ENCODE measurements around the gene PHPT1. TPM values are rescaled to one million over a fixed set of nuclear protein-coding genes. Genes with fewer than 3 reads are reported as not detected.

Gene PHPT1
- total RNA-seq, 5 donors from 2014 or later (not counting 1 experiment from before 2014, with no cell fraction given): 23.3 to 56.8 (median 43.5) TPM

GRCh38 chr9:136847826-136848392, 1.3 kb upstream of the PHPT1 start:
- H3K4me3 Mint-ChIP-seq: peak overlapping the region; percentile 73 to 88 (median 86)
- Histone ChIP-seq H3K4me1 (ENCODE audit: control insufficient read depth in 1 of 2, extremely low read depth in 1 of 2, insufficient read depth in 2 of 2, low read length in 2 of 2) (peaks cover 16 to 64% of the 10 kb centered on the region in 2 experiments), H3K36me3 (ENCODE audit: control insufficient read depth in 2 of 2, extremely low read depth in 1 of 2, insufficient read depth in 1 of 2, low read length in 1 of 2) (peaks cover 0 to 2% of the 10 kb centered on the region in 2 donors), H3K27ac (ENCODE audit: low read length) (no peak overlapping the region), H3K9me3 (no peaks in the 10 kb centered on the region), H3K27me3 (replicated peaks in 1 of 2; ENCODE audit: control insufficient read depth in 2 of 2, extremely low read depth in 1 of 2, insufficient read depth in 2 of 2, low read length in 1 of 2) (peaks cover 0 to 38% of the 10 kb centered on the region in 2 experiments), H3K4me3 (ENCODE audit: control insufficient read depth in 1 of 2, extremely low read depth in 1 of 2, low read length in 1 of 2) (peak overlapping the region; percentile 77 to 92)
- no peaks in the 10 kb centered on the region for H3K9me3 Mint-ChIP-seq
- DNase-seq (peak in 33 of 35 experiments; percentile 28 to 79 (median 62)), ATAC-seq (replicated peaks in 1 of 4) (no peak)
- peaks cover 6 to 24% of the 10 kb centered on the region in 2 donors for H3K27me3 Mint-ChIP-seq
- peaks cover 7 to 28% (median 21%) of the 10 kb centered on the region in 3 donors for H3K4me1 Mint-ChIP-seq
- H3K36me3 Mint-ChIP-seq: no peaks in the 10 kb centered on the region
- CTCF ChIA-PET: interaction anchor here in 1 of 2 donors (0.6 to 0.7 kb wide), 2 partner anchors 31 to 120 kb away, joined by 3 to 8 read pairs; no protein-coding TSS in a partner anchor
- WGBS (ENCODE audit: insufficient coverage): 3% methylated on average over 42 of the region's 48 CpGs
- POLR2A ChIA-PET: no interaction called here
- peak overlapping the region; percentile 22 to 71 for H3K27ac Mint-ChIP-seq

DNA sequence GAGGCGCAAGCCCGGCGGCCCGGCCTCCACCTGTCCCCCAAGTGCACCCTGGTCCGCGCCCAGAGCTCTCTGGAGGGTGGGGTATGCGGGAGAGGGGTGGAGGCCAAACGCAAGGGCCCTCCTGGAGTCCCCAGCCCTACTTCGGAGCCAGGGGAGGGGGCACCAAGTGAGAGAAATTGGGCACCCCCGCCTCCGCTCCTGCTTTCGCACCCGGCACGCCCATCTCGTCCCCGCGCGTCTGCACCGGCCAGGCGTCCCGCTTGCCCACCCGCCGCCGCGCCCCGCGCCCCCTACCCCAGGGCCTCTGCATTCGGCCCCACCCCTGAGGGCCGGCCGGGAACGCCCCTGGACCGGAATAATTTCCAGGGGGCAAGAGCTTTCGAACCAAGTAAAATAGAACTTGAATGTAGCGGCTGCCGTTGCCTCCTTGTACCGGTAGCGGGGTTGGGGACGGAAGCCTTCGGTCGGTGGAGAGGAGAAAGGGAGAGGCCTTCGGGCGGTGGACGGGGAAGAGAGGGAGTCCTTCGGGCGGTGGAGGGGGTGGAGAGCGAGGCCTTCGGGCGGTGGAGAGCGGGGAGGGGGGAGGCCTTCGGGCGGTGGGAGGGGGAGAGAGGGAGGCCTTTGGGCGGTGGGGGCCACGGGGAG, 694 bp upstream of the PHPT1 start:
- peaks cover 7 to 26% (median 19%) of the 10 kb centered on the region in 3 donors for H3K4me1 Mint-ChIP-seq
- no peak overlapping the region for H3K27ac Mint-ChIP-seq
- peak overlapping the region; percentile 77 to 92 for H3K4me3 ChIP-seq (ENCODE audit: control insufficient read depth in 1 of 2, extremely low read depth in 1 of 2, low read length in 1 of 2)
- H3K36me3 ChIP-seq (ENCODE audit: control insufficient read depth in 2 of 2, extremely low read depth in 1 of 2, insufficient read depth in 1 of 2, low read length in 1 of 2): peaks cover 0 to 2% of the 10 kb centered on the region in 2 donors
- H3K27ac ChIP-seq (ENCODE audit: low read length): no peak overlapping the region
- no peaks in the 10 kb centered on the region for H3K36me3 Mint-ChIP-seq
- H3K27me3 ChIP-seq (replicated peaks in 1 of 2; ENCODE audit: control insufficient read depth in 2 of 2, extremely low read depth in 1 of 2, insufficient read depth in 2 of 2, low read length in 1 of 2): peaks cover 0 to 32% of the 10 kb centered on the region in 2 experiments
- peaks cover 6 to 22% of the 10 kb centered on the region in 2 donors for H3K27me3 Mint-ChIP-seq
- POLR2A ChIA-PET: interaction anchor here in 1 of 2 donors (0.6 kb wide), 1 partner anchor 309 kb away, joined by 8 read pairs; no protein-coding TSS in a partner anchor
- no peaks in the 10 kb centered on the region for H3K9me3 ChIP-seq
- H3K4me1 ChIP-seq (ENCODE audit: control insufficient read depth in 1 of 2, extremely low read depth in 1 of 2, insufficient read depth in 2 of 2, low read length in 2 of 2): peaks cover 12 to 58% of the 10 kb centered on the region in 2 experiments
- DNase-seq (peak in 4 of 35 experiments; percentile 27 to 52 (median 32)), ATAC-seq (replicated peaks in 1 of 4) (peak in 3 of 4 experiments; percentile 0 to 3 (median 1))
- peak overlapping the region; percentile 88 to 92 (median 90) for H3K4me3 Mint-ChIP-seq
- CTCF ChIA-PET: interaction anchor here in 1 of 2 donors (0.6 to 0.7 kb wide), 3 partner anchors 32 to 144 kb away, joined by 3 to 8 read pairs (median 4); partner anchors contain the start of gene PAXX
- WGBS (ENCODE audit: insufficient coverage): 3% methylated on average over 43 of the region's 53 CpGs
- H3K9me3 Mint-ChIP-seq: no peaks in the 10 kb centered on the region

GRCh38 chr9:136849960-136850865, 1.0 kb downstream of the PHPT1 start:
- CTCF ChIA-PET: no interaction called here
- H3K27me3 Mint-ChIP-seq: peaks cover 6 to 17% of the 10 kb centered on the region in 2 donors
- peaks cover 11 to 46% of the 10 kb centered on the region in 2 experiments for H3K4me1 ChIP-seq (ENCODE audit: control insufficient read depth in 1 of 2, extremely low read depth in 1 of 2, insufficient read depth in 2 of 2, low read length in 2 of 2)
- no peak overlapping the region for H3K27ac ChIP-seq (ENCODE audit: low read length)
- H3K4me3 Mint-ChIP-seq: peak overlapping the region; percentile 88 to 92 (median 90)
- POLR2A ChIA-PET: no interaction called here
- peaks cover 0 to 21% of the 10 kb centered on the region in 2 experiments for H3K27me3 ChIP-seq (replicated peaks in 1 of 2; ENCODE audit: control insufficient read depth in 2 of 2, extremely low read depth in 1 of 2, insufficient read depth in 2 of 2, low read length in 1 of 2)
- H3K9me3 Mint-ChIP-seq: no peaks in the 10 kb centered on the region
- no peaks in the 10 kb centered on the region for H3K36me3 Mint-ChIP-seq
- H3K27ac Mint-ChIP-seq: peak overlapping the region; percentile 16 to 71
- DNase-seq: no peak
- ATAC-seq (replicated peaks in 1 of 4): no peak
- H3K4me1 Mint-ChIP-seq: peaks cover 7 to 20% (median 16%) of the 10 kb centered on the region in 3 donors
- H3K9me3 ChIP-seq: no peaks in the 10 kb centered on the region
- H3K4me3 ChIP-seq (ENCODE audit: control insufficient read depth in 1 of 2, extremely low read depth in 1 of 2, low read length in 1 of 2): peak overlapping the region in 1 of 2 donors; percentile 77
- 81% methylated on average over 37 of the region's 43 CpGs for WGBS (ENCODE audit: insufficient coverage)
- peaks cover 0 to 2% of the 10 kb centered on the region in 2 donors for H3K36me3 ChIP-seq (ENCODE audit: control insufficient read depth in 2 of 2, extremely low read depth in 1 of 2, insufficient read depth in 1 of 2, low read length in 1 of 2)

- H3K4me3 Mint-ChIP-seq: peak overlapping the region in 1 of 3 donors; percentile 88
- CTCF ChIA-PET: no interaction called here
- no peaks in the 10 kb centered on the region for H3K9me3 ChIP-seq
- no peak overlapping the region for H3K4me3 ChIP-seq (ENCODE audit: control insufficient read depth in 1 of 2, extremely low read depth in 1 of 2, low read length in 1 of 2)
- 87% methylated on average over 22 of the region's 23 CpGs for WGBS (ENCODE audit: insufficient coverage)
- no peaks in the 10 kb centered on the region for H3K9me3 Mint-ChIP-seq
- ATAC-seq (replicated peaks in 1 of 4): no peak
- H3K27ac Mint-ChIP-seq: no peak overlapping the region
- H3K4me1 Mint-ChIP-seq: peaks cover 7 to 19% (median 15%) of the 10 kb centered on the region in 3 donors
- DNase-seq: no peak
- no peak overlapping the region for H3K27ac ChIP-seq (ENCODE audit: low read length)
- POLR2A ChIA-PET: no interaction called here
- H3K4me1 ChIP-seq (ENCODE audit: control insufficient read depth in 1 of 2, extremely low read depth in 1 of 2, insufficient read depth in 2 of 2, low read length in 2 of 2): peaks cover 11 to 44% of the 10 kb centered on the region in 2 experiments
- H3K36me3 Mint-ChIP-seq: no peaks in the 10 kb centered on the region
- peaks cover 0 to 2% of the 10 kb centered on the region in 2 donors for H3K36me3 ChIP-seq (ENCODE audit: control insufficient read depth in 2 of 2, extremely low read depth in 1 of 2, insufficient read depth in 1 of 2, low read length in 1 of 2)
- H3K27me3 Mint-ChIP-seq: peaks cover 6 to 15% of the 10 kb centered on the region in 2 donors
- H3K27me3 ChIP-seq (replicated peaks in 1 of 2; ENCODE audit: control insufficient read depth in 2 of 2, extremely low read depth in 1 of 2, insufficient read depth in 2 of 2, low read length in 1 of 2): peaks cover 0 to 19% of the 10 kb centered on the region in 2 experiments
These were observed 1.9 kb downstream of the PHPT1 start for GRCh38 chr9:136850866-136851775.

DNA sequence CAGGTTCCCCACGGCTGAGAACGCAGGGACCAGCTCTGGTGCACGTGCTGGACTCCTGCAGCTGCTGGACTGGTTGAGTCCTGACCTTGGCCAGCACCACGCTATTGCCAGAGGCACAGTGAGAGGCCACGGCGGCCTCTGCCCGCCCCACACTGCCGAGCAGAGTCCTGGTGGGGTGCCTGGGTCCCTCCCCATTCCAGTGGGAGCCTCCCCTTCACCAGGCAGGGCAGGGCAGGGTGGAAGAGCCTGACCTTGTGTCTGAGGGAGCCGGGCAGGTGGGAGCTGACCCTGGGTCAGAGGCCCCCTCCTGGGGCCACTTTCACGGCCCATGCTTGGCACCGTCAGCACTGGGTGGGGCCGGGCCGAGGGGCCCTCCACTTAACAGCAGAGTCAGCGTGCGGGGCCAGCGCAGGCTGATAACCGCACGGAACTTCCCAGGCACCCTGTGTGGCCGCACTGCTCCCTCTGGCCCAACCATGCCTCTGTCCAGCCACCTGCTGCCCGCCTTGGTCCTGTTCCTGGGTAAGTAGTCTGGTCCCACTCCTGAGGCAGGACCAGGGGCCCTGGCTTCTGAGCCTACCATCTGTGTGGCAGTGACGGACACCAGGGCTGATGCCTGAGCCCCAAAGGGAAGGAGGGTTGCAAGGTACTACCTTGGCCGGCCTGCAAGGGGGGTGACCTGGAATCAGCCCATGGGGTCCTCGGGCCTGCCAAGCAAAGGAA, 2.9 kb downstream of the PHPT1 start, which contains the start of gene MAMDC4:
MAMDC4 (plus strand) TSS at position 406 of the 723 bp plus-strand sequence; CDS start at position 477, 71 bp downstream.
- ChIA-PET CTCF (no interaction called here), POLR2A (no interaction called here)
- 87% methylated on average over 18 of the region's 23 CpGs for WGBS (ENCODE audit: insufficient coverage)
- DNase-seq (no peak), ATAC-seq (replicated peaks in 1 of 4) (no peak)
- peaks cover 6 to 9% of the 10 kb centered on the region in 2 donors for H3K27me3 Mint-ChIP-seq
- peaks cover 0 to 2% of the 10 kb centered on the region in 2 donors for H3K36me3 ChIP-seq (ENCODE audit: control insufficient read depth in 2 of 2, extremely low read depth in 1 of 2, insufficient read depth in 1 of 2, low read length in 1 of 2)
- H3K4me1 ChIP-seq (ENCODE audit: control insufficient read depth in 1 of 2, extremely low read depth in 1 of 2, insufficient read depth in 2 of 2, low read length in 2 of 2): peaks cover 11 to 36% of the 10 kb centered on the region in 2 experiments
- no peaks in the 10 kb centered on the region for H3K36me3 Mint-ChIP-seq
- no peaks in the 10 kb centered on the region for H3K9me3 ChIP-seq
- no peak within 1 kb of the TSS for H3K4me3 ChIP-seq (ENCODE audit: control insufficient read depth in 1 of 2, extremely low read depth in 1 of 2, low read length in 1 of 2)
- peaks cover 7 to 15% (median 11%) of the 10 kb centered on the region in 3 donors for H3K4me1 Mint-ChIP-seq
- no peaks in the 10 kb centered on the region for H3K9me3 Mint-ChIP-seq
- H3K27ac ChIP-seq (ENCODE audit: low read length): no peak within 1 kb of the TSS
- H3K27ac Mint-ChIP-seq: no peak within 1 kb of the TSS
- peak within 1 kb of the TSS in 1 of 3 donors; percentile 88 for H3K4me3 Mint-ChIP-seq
- H3K27me3 ChIP-seq (replicated peaks in 1 of 2; ENCODE audit: control insufficient read depth in 2 of 2, extremely low read depth in 1 of 2, insufficient read depth in 2 of 2, low read length in 1 of 2): peaks cover 0 to 13% of the 10 kb centered on the region in 2 experiments
